ENCODE measurements around the gene ARID5B.

GRCh38 chr10:62067560-62067959, 166.1 kb downstream of the ARID5B start:
- no peak for TF ChIP-seq CTCF (IDR thresholded peaks at IDR 0.05)
- TF ChIP-seq EP300 (IDR thresholded peaks at IDR 0.05; ENCODE audit: borderline replicate concordance in 1 of 2, low read depth in 1 of 2, low read length in 1 of 2) = no peak
- TF ChIP-seq EZH2phosphoT487 (IDR thresholded peaks at IDR 0.05; ENCODE audit: borderline replicate concordance, low read depth) = no peak
